Mesenchymal stem cell (in vitro differentiated cells and primary cell): ENCODE measurements around the gene BCL2.

Experiments used
- DNase-seq: peaks from one replicate; pipeline ENCODE4 v3.0.0-alpha.2; 2013
- H2AFZ ChIP-seq: one replicate; pipeline ENCODE4 v1.6.1; 2013; ENCODE audit warnings: low read depth, mild to moderate bottlenecking, control low read depth, inconsistent platforms, low read length, moderate library complexity
- H2AK5ac ChIP-seq: 2 replicates; pipeline ENCODE4 v1.6.1; 2013; ENCODE audit warnings: low read length, moderate library complexity, mild to moderate bottlenecking, inconsistent platforms; ENCODE audit not compliant: severe bottlenecking
- H2BK120ac ChIP-seq: one replicate; pipeline ENCODE4 v1.6.1; 2013; ENCODE audit warnings: low read depth, mild to moderate bottlenecking, inconsistent platforms, low read length, moderate library complexity
- H2BK12ac ChIP-seq, 2 experiments: one replicate each; pipeline ENCODE4 v1.6.1; 2013; ENCODE audit warnings: inconsistent platforms in 2 of 2, low read length in 2 of 2, mild to moderate bottlenecking in 2 of 2, moderate library complexity in 2 of 2, control low read depth in 1 of 2
- H2BK15ac ChIP-seq: one replicate; pipeline ENCODE4 v1.6.1; 2013; ENCODE audit warnings: mild to moderate bottlenecking, low read depth, inconsistent platforms; ENCODE audit not compliant: poor library complexity, severe bottlenecking
- H2BK5ac ChIP-seq: 2 replicates; pipeline ENCODE4 v1.6.1; 2013; ENCODE audit warnings: low read depth, mild to moderate bottlenecking, low read length, control low read depth, inconsistent platforms; ENCODE audit not compliant: poor library complexity, severe bottlenecking
- H3K14ac ChIP-seq, 2 experiments: one replicate each; pipeline ENCODE4 v1.6.1; 2013; ENCODE audit warnings: inconsistent platforms in 2 of 2, low read length in 2 of 2, control low read depth in 1 of 2, mild to moderate bottlenecking in 1 of 2, moderate library complexity in 1 of 2
- H3K18ac ChIP-seq, 2 experiments: one replicate each; pipeline ENCODE4 v1.6.1; 2013; ENCODE audit warnings: inconsistent platforms in 2 of 2, low read length in 2 of 2, control low read depth in 1 of 2, low read depth in 1 of 2, mild to moderate bottlenecking in 1 of 2
- H3K23ac ChIP-seq, 2 experiments: one replicate each; pipeline ENCODE4 v1.6.1; 2013; ENCODE audit warnings: inconsistent platforms in 2 of 2, low read length in 2 of 2, mild to moderate bottlenecking in 2 of 2, moderate library complexity in 2 of 2, control low read depth in 1 of 2
- H3K27ac ChIP-seq: 2 replicates; pipeline ENCODE4 v1.5.1; 2013; ENCODE audit warnings: mild to moderate bottlenecking, moderate library complexity, low read length, control low read depth, inconsistent platforms; ENCODE audit not compliant: poor library complexity, severe bottlenecking
- H3K27me3 ChIP-seq, 2 experiments: 2 replicates each; pipeline versions ENCODE4 v1.6.1 to v1.7.0; 2013; ENCODE audit warnings: low read length in 2 of 2, mild to moderate bottlenecking in 2 of 2, moderate library complexity in 2 of 2, control low read depth in 1 of 2, inconsistent platforms in 1 of 2; ENCODE audit not compliant: control insufficient read depth in 1 of 2, insufficient read depth in 1 of 2
- H3K36me3 ChIP-seq, 2 experiments: 2 replicates each; pipeline versions ENCODE4 v1.6.1 to v1.7.0; 2013; ENCODE audit warnings: low read length in 2 of 2, control low read depth in 1 of 2, inconsistent platforms in 1 of 2, low read depth in 1 of 2, mild to moderate bottlenecking in 1 of 2; ENCODE audit not compliant: insufficient read depth in 2 of 2, control insufficient read depth in 1 of 2
- H3K4ac ChIP-seq, 2 experiments: one replicate each; pipeline ENCODE4 v1.6.1; 2013; ENCODE audit warnings: inconsistent platforms in 2 of 2, low read length in 2 of 2, mild to moderate bottlenecking in 2 of 2, moderate library complexity in 2 of 2, control low read depth in 1 of 2, low read depth in 1 of 2
- H3K4me1 ChIP-seq: 2 replicates; pipeline ENCODE4 v1.6.1; 2013; ENCODE audit warnings: low read depth, low read length, control low read depth; ENCODE audit not compliant: control insufficient read depth, insufficient read depth
- H3K4me2 ChIP-seq: 2 replicates; pipeline ENCODE4 v1.6.1; 2013; ENCODE audit warnings: low read length, mild to moderate bottlenecking, inconsistent platforms; ENCODE audit not compliant: poor library complexity, severe bottlenecking
- H3K4me3 ChIP-seq, 2 experiments: 2 replicates each; pipeline versions ENCODE4 v1.5.1 to v1.7.0; 2013; ENCODE audit warnings: low read length in 2 of 2, mild to moderate bottlenecking in 2 of 2, control low read depth in 1 of 2, low read depth in 1 of 2; ENCODE audit not compliant: insufficient read depth in 1 of 2
- H3K79me1 ChIP-seq: replicated peaks from 2 replicates; pipeline ENCODE4 v1.6.1; 2013; ENCODE audit warnings: mild to moderate bottlenecking, control low read depth, low read length, inconsistent platforms; ENCODE audit not compliant: poor library complexity, severe bottlenecking
- H3K9ac ChIP-seq: 2 replicates; pipeline ENCODE4 v1.7.0; 2013; ENCODE audit warnings: mild to moderate bottlenecking, low read length, moderate library complexity
- H3K9me3 ChIP-seq: 2 replicates; pipeline ENCODE4 v1.7.0; 2013; ENCODE audit warnings: mild to moderate bottlenecking, low read length; ENCODE audit not compliant: control insufficient read depth
- H4K8ac ChIP-seq: one replicate; pipeline ENCODE4 v1.6.1; 2013; ENCODE audit warnings: inconsistent platforms, mild to moderate bottlenecking, low read length, moderate library complexity
- H4K91ac ChIP-seq: one replicate; pipeline ENCODE4 v1.6.1; 2013; ENCODE audit warnings: mild to moderate bottlenecking, low read length, inconsistent platforms
- WGBS: methylation state at CpG from one replicate; pipeline ENCODE4 v1.1.7; 2013; ENCODE audit warnings: mixed read lengths; 5-methylcytosine and 5-hydroxymethylcytosine counted together

Gene BCL2

GRCh38 chr18:63321291-63321690 is 1.7 kb upstream of the BCL2 start:
- H2AFZ ChIP-seq, result no peak overlapping the region
- no peak overlapping the region for H3K18ac ChIP-seq
- H2AK5ac ChIP-seq, result no peak overlapping the region
- H4K91ac ChIP-seq, result no peak overlapping the region
- H3K9me3 ChIP-seq, result no peaks in the 10 kb centered on the region
- H3K9ac ChIP-seq, result no peak overlapping the region
- H3K79me1 ChIP-seq, result peaks cover 9% of the 10 kb centered on the region
- H3K23ac ChIP-seq, result no peak overlapping the region
- WGBS, result 83% methylated on average over 9 of the region's 9 CpGs
- DNase-seq, result no peak
- no peak overlapping the region for H2BK5ac ChIP-seq
- H3K4ac ChIP-seq, result no peak overlapping the region
- no peak overlapping the region for H3K27ac ChIP-seq
- no peak overlapping the region for H3K4me3 ChIP-seq
- no peaks in the 10 kb centered on the region for H3K27me3 ChIP-seq
- no peaks in the 10 kb centered on the region for H3K36me3 ChIP-seq
- H2BK120ac ChIP-seq, result no peak overlapping the region
- no peak overlapping the region for H4K8ac ChIP-seq
- no peak overlapping the region for H2BK12ac ChIP-seq
- H3K14ac ChIP-seq, result no peak overlapping the region
- no peak overlapping the region for H3K4me2 ChIP-seq
- H3K4me1 ChIP-seq, result peaks cover 14% of the 10 kb centered on the region
- H2BK15ac ChIP-seq, result no peak overlapping the region

- Histone ChIP-seq H2AFZ (peak overlapping the region; percentile 36), H3K36me3 (no peaks in the 10 kb centered on the region), H3K4me2 (peak overlapping the region; percentile 81), H3K14ac (peak overlapping the region in 1 of 2 experiments; percentile 35), H4K91ac (peak overlapping the region; percentile 59), H3K4me1 (peaks cover 14% of the 10 kb centered on the region), H3K79me1 (peaks cover 9% of the 10 kb centered on the region), H4K8ac (peak overlapping the region; percentile 91), H3K4ac (peak overlapping the region in 1 of 2 experiments; percentile 47), H3K23ac (peak overlapping the region in 1 of 2 experiments; percentile 23), H2BK12ac (peak overlapping the region; percentile 0 to 84), H3K4me3 (peak overlapping the region; percentile 78 to 79), H3K27ac (no peak overlapping the region), H3K9me3 (no peaks in the 10 kb centered on the region), H3K18ac (peak overlapping the region; percentile 48 to 85), H2AK5ac (no peak overlapping the region), H3K27me3 (no peaks in the 10 kb centered on the region), H2BK120ac (no peak overlapping the region), H2BK5ac (no peak overlapping the region), H2BK15ac (peak overlapping the region; percentile 77), H3K9ac (peak overlapping the region; percentile 87)
- 41% methylated on average over 16 of the region's 16 CpGs for WGBS
- no peak for DNase-seq
These were observed 1.4 kb upstream of the BCL2 start for GRCh38 chr18:63320975-63321265.

GRCh38 chr18:63320123-63320974 is 780 bp upstream of the BCL2 start:
- DNase-seq, result peak; percentile 78
- H2BK12ac ChIP-seq, result peak overlapping the region; percentile 0 to 84

GRCh38 chr18:63318889-63319382 is 633 bp downstream of the BCL2 start:
- Histone ChIP-seq H3K23ac (no peak overlapping the region), H3K79me1 (peaks cover 11% of the 10 kb centered on the region), H3K9me3 (no peaks in the 10 kb centered on the region), H3K27me3 (no peaks in the 10 kb centered on the region), H2BK15ac (no peak overlapping the region), H3K4me3 (peak overlapping the region in 1 of 2 experiments; percentile 86), H3K27ac (no peak overlapping the region), H3K36me3 (no peaks in the 10 kb centered on the region), H3K4me2 (peak overlapping the region; percentile 100), H3K18ac (no peak overlapping the region), H3K9ac (peak overlapping the region; percentile 87), H2AK5ac (no peak overlapping the region), H3K4me1 (peaks cover 13% of the 10 kb centered on the region), H2BK12ac (no peak overlapping the region), H2AFZ (no peak overlapping the region), H2BK120ac (no peak overlapping the region), H4K91ac (no peak overlapping the region), H3K4ac (no peak overlapping the region), H4K8ac (no peak overlapping the region), H2BK5ac (no peak overlapping the region), H3K14ac (no peak overlapping the region)
- WGBS, result 13% methylated on average over 3 of the region's 8 CpGs
- DNase-seq, result no peak

More at GRCh38 chr18:63320123-63320974, 780 bp upstream of the BCL2 start:
- peaks cover 14% of the 10 kb centered on the region for H3K4me1 ChIP-seq
- no peak overlapping the region for H3K27ac ChIP-seq
- WGBS, result 2% methylated on average over 57 of the region's 92 CpGs
- peaks cover 9% of the 10 kb centered on the region for H3K79me1 ChIP-seq
- H2AK5ac ChIP-seq, result no peak overlapping the region
- H3K4me2 ChIP-seq, result peak overlapping the region; percentile 81
- H2BK5ac ChIP-seq, result no peak overlapping the region
- H2BK120ac ChIP-seq, result peak overlapping the region; percentile 77
- H3K9ac ChIP-seq, result peak overlapping the region; percentile 87
- H3K9me3 ChIP-seq, result no peaks in the 10 kb centered on the region
- peak overlapping the region; percentile 91 for H4K8ac ChIP-seq
- peak overlapping the region; percentile 77 for H2BK15ac ChIP-seq
- no peaks in the 10 kb centered on the region for H3K36me3 ChIP-seq
- H3K27me3 ChIP-seq, result no peaks in the 10 kb centered on the region
- H3K14ac ChIP-seq, result peak overlapping the region in 1 of 2 experiments; percentile 35
- H4K91ac ChIP-seq, result peak overlapping the region; percentile 59
- peak overlapping the region in 1 of 2 experiments; percentile 23 for H3K23ac ChIP-seq
- peak overlapping the region; percentile 78 to 79 for H3K4me3 ChIP-seq
- H3K18ac ChIP-seq, result peak overlapping the region; percentile 48 to 85
- peak overlapping the region; percentile 36 for H2AFZ ChIP-seq
- peak overlapping the region; percentile 38 to 47 for H3K4ac ChIP-seq
